ENCODE data around the gene FAM83F.

- TF ChIP-seq SIN3A (IDR thresholded peaks at IDR 0.05; ENCODE audit: borderline replicate concordance, insufficient read depth, low read length) (no peak), TAF1 (IDR thresholded peaks at IDR 0.05; ENCODE audit: borderline replicate concordance, insufficient read depth, low read length) (no peak), POLR2AphosphoS5 (IDR thresholded peaks at IDR 0.05; ENCODE audit: low read depth, low read length) (no peak), REST (IDR thresholded peaks at IDR 0.05; ENCODE audit: insufficient read depth in 1 of 2, low read depth in 2 of 2, low read length in 2 of 2) (no peak)
These were observed 6.2 kb upstream of the FAM83F start for GRCh38 chr22:39988386-39989114.

All from PFSK-1 (cell line).